CD14-positive monocyte (primary cell): ENCODE results near the gene POLR3K. TPM values are rescaled to one million over a fixed set of nuclear protein-coding genes. Genes with fewer than 3 reads are reported as not detected.

Experiments
- DNase-seq, 3 donors: peaks; one replicate each; pipeline ENCODE4 v3.0.0-alpha.2; 2011 to 2022
- H2AFZ ChIP-seq: 2 replicates; pipeline ENCODE4 v1.6.0; 2012; ENCODE audit warnings: mild to moderate bottlenecking, low read depth, low read length, inconsistent platforms; ENCODE audit not compliant: insufficient read depth, poor library complexity, severe bottlenecking
- H3K27ac ChIP-seq, 2 donors: 1 replicate in 1 of 2; 2 replicates in 1 of 2; pipeline ENCODE4 v1.5.1; 2012 to 2013; ENCODE audit warnings: low read length in 2 of 2, control low read depth in 1 of 2, inconsistent platforms in 1 of 2, low read depth in 1 of 2, mild to moderate bottlenecking in 1 of 2
- H3K27me3 ChIP-seq, 2 donors: one replicate each; pipeline versions ENCODE4 v1.6.0 to v1.6.1; 2011 to 2013; ENCODE audit warnings: low read length in 2 of 2; ENCODE audit not compliant: control insufficient read depth in 2 of 2, insufficient read depth in 2 of 2
- H3K36me3 ChIP-seq, 2 donors: replicated peaks in 1 of 2; 1 replicate in 1 of 2; 2 replicates in 1 of 2; pipeline versions ENCODE4 v1.5.1 to v1.6.1; 2012 to 2013; ENCODE audit warnings: low read length in 2 of 2, control low read depth in 1 of 2, inconsistent platforms in 1 of 2, mild to moderate bottlenecking in 1 of 2; ENCODE audit not compliant: insufficient read depth in 2 of 2, control insufficient read depth in 1 of 2
- H3K4me1 ChIP-seq, 2 donors: 1 replicate in 1 of 2; 2 replicates in 1 of 2; pipeline versions ENCODE4 v1.5.1 to v1.6.1; 2012 to 2013; ENCODE audit warnings: low read length in 2 of 2, control low read depth in 1 of 2, inconsistent platforms in 1 of 2, mild to moderate bottlenecking in 1 of 2, moderate library complexity in 1 of 2; ENCODE audit not compliant: insufficient read depth in 2 of 2, control insufficient read depth in 1 of 2
- H3K4me2 ChIP-seq: replicated peaks from 2 replicates; pipeline ENCODE3; 2012; ENCODE audit warnings: low read length, moderate library complexity, mild to moderate bottlenecking; ENCODE audit not compliant: poor library complexity, severe bottlenecking; ENCODE audit errors: extremely low read depth
- H3K4me3 ChIP-seq, 3 experiments: fragments of 200-600 bp in 1 of 3; sonication (generic) in 1 of 3; replicated peaks in 1 of 3; 1 replicate in 2 of 3; 2 replicates in 1 of 3; pipeline ENCODE4 v1.5.1; 2011 to 2013; ENCODE audit warnings: low read length in 3 of 3, mild to moderate bottlenecking in 3 of 3, control low read depth in 2 of 3, low read depth in 2 of 3, inconsistent platforms in 1 of 3, moderate library complexity in 1 of 3
- H3K79me2 ChIP-seq: 2 replicates; pipeline ENCODE4 v1.6.0; 2012; ENCODE audit warnings: mild to moderate bottlenecking, control low read depth, inconsistent platforms, low read length, moderate library complexity; ENCODE audit not compliant: insufficient read depth
- H3K9ac ChIP-seq: 2 replicates; pipeline ENCODE4 v1.6.0; 2017; ENCODE audit warnings: low read length, mild to moderate bottlenecking; ENCODE audit not compliant: insufficient read depth, poor library complexity, severe bottlenecking
- H3K9me3 ChIP-seq, 2 donors: replicated peaks in 1 of 2; 1 replicate in 1 of 2; 2 replicates in 1 of 2; pipeline versions ENCODE4 v1.5.1 to v1.6.1; 2012 to 2013; ENCODE audit warnings: low read length in 2 of 2, control low read depth in 1 of 2; ENCODE audit not compliant: control insufficient read depth in 1 of 2, insufficient read depth in 1 of 2
- H4K20me1 ChIP-seq: 2 replicates; pipeline ENCODE4 v1.6.0; 2012; ENCODE audit warnings: mild to moderate bottlenecking, low read length, control low read depth, moderate library complexity; ENCODE audit not compliant: insufficient read depth
- H3K27ac Mint-ChIP-seq, 7 donors: one replicate each; pipeline ENCODE4 v1.8.0; 2020; ENCODE audit warnings: mild to moderate bottlenecking in 7 of 7, mixed read lengths in 7 of 7, moderate library complexity in 6 of 7, inconsistent platforms in 2 of 7
- H3K27me3 Mint-ChIP-seq, 3 donors: one replicate each; pipeline ENCODE4 v1.8.0; 2021 to 2022; ENCODE audit warnings: low read depth in 3 of 3, mild to moderate bottlenecking in 3 of 3, mixed read lengths in 3 of 3, moderate library complexity in 3 of 3, inconsistent platforms in 1 of 3
- H3K36me3 Mint-ChIP-seq, 2 donors: one replicate each; pipeline ENCODE4 v1.8.0; 2020; ENCODE audit warnings: mixed read lengths in 2 of 2, inconsistent platforms in 1 of 2, mild to moderate bottlenecking in 1 of 2
- H3K4me1 Mint-ChIP-seq: one replicate; pipeline ENCODE4 v1.8.0; 2020; ENCODE audit warnings: mild to moderate bottlenecking, mixed read lengths
- H3K4me3 Mint-ChIP-seq, 2 donors: one replicate each; pipeline ENCODE4 v1.8.0; 2020; ENCODE audit warnings: mild to moderate bottlenecking in 2 of 2, mixed read lengths in 2 of 2, moderate library complexity in 1 of 2
- H3K9me3 Mint-ChIP-seq, 7 donors: one replicate each; pipeline ENCODE4 v1.8.0; 2020 to 2022; ENCODE audit warnings: mixed read lengths in 7 of 7, mild to moderate bottlenecking in 6 of 7, moderate library complexity in 6 of 7, inconsistent platforms in 2 of 7
- WGBS: methylation state at CpG from one replicate; pipeline ENCODE4 v1.1.5; 2013; ENCODE audit warnings: missing lambda C conversion rate; ENCODE audit not compliant: insufficient coverage; 5-methylcytosine and 5-hydroxymethylcytosine counted together
- intact Hi-C, 2 donors: fragments of 100-400 bp; cut with micrococcal nuclease; formaldehyde crosslinking; loops; one replicate each; pipeline versions ENCODE4 v1.15.0 to v1.15.1; 2023
- polyA plus RNA-seq, 3 donors: library from polyadenylated mRNA; depleted of rRNA in 1 of 3; unstranded in 2 of 3; stranded (reverse) in 1 of 3; fragments of 300-500 nt in 2 of 3; fragments of >200 nt in 1 of 3; fragmentation: Illumina TruSeq in 2 of 3; gene quantifications; 1 replicate in 2 of 3; 2 replicates in 1 of 3; pipeline ENCODE4 v1.2.3, GENCODE V29; 2012 to 2021
- TF ChIP-seq, protein P1 (sequence below): fragments of 200-600 bp; IDR thresholded peaks from one replicate; pipeline ENCODE4 v1.8.0; 2022; ENCODE audit warnings: antibody characterized with exemption, mild to moderate bottlenecking

The POLR3K gene
- polyA plus RNA-seq, 3 donors = 9.9 to 20.8 (median 18.7) TPM

DNA sequence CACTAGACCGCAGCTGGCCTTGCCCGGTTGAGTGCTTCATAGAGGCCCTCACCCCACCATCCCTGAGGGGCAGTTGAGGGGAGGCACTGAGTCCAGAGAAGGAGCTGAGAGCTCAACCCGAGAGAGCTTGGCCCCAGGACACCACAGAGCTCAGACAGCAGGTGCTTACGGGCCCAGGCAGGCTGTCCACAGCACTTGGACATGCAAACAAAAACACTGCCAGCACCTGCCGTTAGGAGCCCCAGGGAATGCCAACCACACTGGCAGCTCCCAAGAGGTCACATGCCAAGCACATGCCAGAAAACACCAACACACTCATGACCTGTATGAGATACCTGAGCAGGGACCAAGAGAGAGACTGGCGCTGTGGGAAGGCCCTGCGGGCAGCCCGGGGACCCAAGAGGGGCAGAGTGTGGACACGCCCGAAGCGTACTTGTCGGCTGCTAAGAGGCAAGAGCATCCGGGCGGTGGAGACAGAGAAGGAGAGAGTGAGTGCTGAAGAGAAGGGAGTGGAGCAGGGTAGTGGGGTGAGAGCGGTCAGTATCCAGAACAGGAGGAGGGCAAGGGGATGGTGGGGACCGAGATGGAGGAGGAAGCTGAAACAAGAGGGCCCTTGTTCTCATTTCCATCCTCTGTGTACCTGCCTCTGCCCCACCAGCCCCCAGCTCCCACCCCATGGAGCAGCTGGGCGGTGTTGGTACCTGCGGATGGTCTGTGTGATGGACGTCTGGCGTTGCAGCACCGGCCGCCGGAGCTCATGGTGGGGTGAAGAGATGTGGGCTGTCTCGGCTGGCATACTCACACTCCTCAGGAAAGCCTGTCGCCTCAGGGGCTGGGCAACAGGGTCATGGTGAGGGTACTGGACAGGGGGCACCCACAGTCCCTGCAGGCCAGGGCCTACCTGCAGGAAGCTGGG is 10.8 kb upstream of the POLR3K start:
- no peak overlapping the region for H3K9ac ChIP-seq
- no peak overlapping the region for H3K4me3 Mint-ChIP-seq
- TF ChIP-seq, protein P1, sequence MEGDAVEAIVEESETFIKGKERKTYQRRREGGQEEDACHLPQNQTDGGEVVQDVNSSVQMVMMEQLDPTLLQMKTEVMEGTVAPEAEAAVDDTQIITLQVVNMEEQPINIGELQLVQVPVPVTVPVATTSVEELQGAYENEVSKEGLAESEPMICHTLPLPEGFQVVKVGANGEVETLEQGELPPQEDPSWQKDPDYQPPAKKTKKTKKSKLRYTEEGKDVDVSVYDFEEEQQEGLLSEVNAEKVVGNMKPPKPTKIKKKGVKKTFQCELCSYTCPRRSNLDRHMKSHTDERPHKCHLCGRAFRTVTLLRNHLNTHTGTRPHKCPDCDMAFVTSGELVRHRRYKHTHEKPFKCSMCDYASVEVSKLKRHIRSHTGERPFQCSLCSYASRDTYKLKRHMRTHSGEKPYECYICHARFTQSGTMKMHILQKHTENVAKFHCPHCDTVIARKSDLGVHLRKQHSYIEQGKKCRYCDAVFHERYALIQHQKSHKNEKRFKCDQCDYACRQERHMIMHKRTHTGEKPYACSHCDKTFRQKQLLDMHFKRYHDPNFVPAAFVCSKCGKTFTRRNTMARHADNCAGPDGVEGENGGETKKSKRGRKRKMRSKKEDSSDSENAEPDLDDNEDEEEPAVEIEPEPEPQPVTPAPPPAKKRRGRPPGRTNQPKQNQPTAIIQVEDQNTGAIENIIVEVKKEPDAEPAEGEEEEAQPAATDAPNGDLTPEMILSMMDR = no peak

DNA sequence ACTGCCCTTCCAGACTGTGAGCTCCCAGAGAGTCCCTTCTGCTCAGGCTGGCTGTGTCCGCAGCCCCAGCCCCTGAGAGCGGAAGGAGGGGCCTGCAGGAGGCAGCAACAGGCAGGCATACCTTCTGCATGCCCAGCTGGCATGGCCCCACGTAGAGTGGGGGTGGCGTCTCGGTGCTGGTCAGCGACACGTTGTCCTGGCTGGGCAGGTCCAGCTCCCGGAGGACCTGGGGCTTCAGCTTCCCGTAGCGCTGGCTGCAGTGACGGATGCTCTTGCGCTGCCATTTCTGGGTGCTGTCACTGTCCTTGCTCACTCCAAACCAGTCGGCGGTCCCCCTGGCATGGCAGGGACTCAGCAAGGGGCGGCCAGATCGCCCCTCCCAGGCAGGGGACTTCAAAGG is 10.1 kb upstream of the POLR3K start:
- H3K27me3 ChIP-seq = peaks cover 0 to 4% of the 10 kb centered on the region in 2 donors
- intact Hi-C loops = no loop called here
- no peaks in the 10 kb centered on the region for H3K9me3 ChIP-seq
- Mint-ChIP-seq H3K36me3 (peaks cover under 1 to 3% of the 10 kb centered on the region in 2 donors), H3K27me3 (peaks cover 2 to 21% (median 6%) of the 10 kb centered on the region in 3 donors), H3K4me1 (peaks cover 5% of the 10 kb centered on the region), H3K4me3 (no peak overlapping the region), H3K27ac (no peak overlapping the region), H3K9me3 (no peaks in the 10 kb centered on the region)
- H3K79me2 ChIP-seq = no peaks in the 10 kb centered on the region
- DNase-seq = no peak
- TF ChIP-seq, protein P1 = no peak
- no peak overlapping the region for H3K27ac ChIP-seq
- H3K9ac ChIP-seq = no peak overlapping the region
- WGBS = 98% methylated on average over 16 of the region's 16 CpGs
- H3K4me1 ChIP-seq = no peaks in the 10 kb centered on the region
- H3K4me2 ChIP-seq = no peak overlapping the region
- H2AFZ ChIP-seq = no peak overlapping the region
- no peaks in the 10 kb centered on the region for H4K20me1 ChIP-seq
- no peak overlapping the region for H3K4me3 ChIP-seq
- no peaks in the 10 kb centered on the region for H3K36me3 ChIP-seq

More for the DNA sequence above, 10.8 kb upstream of the POLR3K start:
- H3K27ac Mint-ChIP-seq = no peak overlapping the region
- Histone ChIP-seq H3K79me2 (no peaks in the 10 kb centered on the region), H3K27ac (no peak overlapping the region), H3K4me3 (no peak overlapping the region), H3K36me3 (no peaks in the 10 kb centered on the region), H3K9me3 (no peaks in the 10 kb centered on the region), H3K27me3 (peaks cover 0 to 4% of the 10 kb centered on the region in 2 donors), H3K4me1 (no peaks in the 10 kb centered on the region), H4K20me1 (no peaks in the 10 kb centered on the region), H3K4me2 (no peak overlapping the region), H2AFZ (no peak overlapping the region)
- no peaks in the 10 kb centered on the region for H3K9me3 Mint-ChIP-seq
- peaks cover 5% of the 10 kb centered on the region for H3K4me1 Mint-ChIP-seq
- intact Hi-C loops = no loop called here
- WGBS = 99% methylated on average over 11 of the region's 25 CpGs
- no peaks in the 10 kb centered on the region for H3K36me3 Mint-ChIP-seq
- peaks cover 2 to 25% (median 11%) of the 10 kb centered on the region in 3 donors for H3K27me3 Mint-ChIP-seq
- DNase-seq = no peak
